Measurements from ENCODE around the gene GMPPB.
"Not testable (repeated sequence)": the region's sequence is repeated elsewhere in the genome, so short reads cannot be mapped to it uniquely, and the experiment has no call there.

The GMPPB gene

GRCh38 chr3:49761661-49762060 lies 37.9 kb upstream of the GMPPB start:
- TF ChIP-seq CTCF (IDR thresholded peaks at IDR 0.05; ENCODE audit: control insufficient read depth, extremely low read depth, insufficient read depth): no peak
- no peak for DNase-seq (ENCODE audit: low read depth)
- H3K4me3 ChIP-seq (ENCODE audit: low read depth, low read length): no peak overlapping the region

GRCh38 chr3:49759226-49759625 lies 35.5 kb upstream of the GMPPB start:
- no peak overlapping the region for H3K4me3 ChIP-seq (ENCODE audit: low read depth, low read length)
- no peak for TF ChIP-seq CTCF (IDR thresholded peaks at IDR 0.05; ENCODE audit: control insufficient read depth, extremely low read depth, insufficient read depth)
- no peak for DNase-seq (ENCODE audit: low read depth)

- no peak for TF ChIP-seq CTCF (IDR thresholded peaks at IDR 0.05; ENCODE audit: control insufficient read depth, extremely low read depth, insufficient read depth)
- H3K4me3 ChIP-seq (ENCODE audit: low read depth, low read length): no peak overlapping the region
- no peak for DNase-seq (ENCODE audit: low read depth)
Observed at GRCh38 chr3:49757197-49757596, 33.4 kb upstream of the GMPPB start.

- no peak overlapping the region for H3K4me3 ChIP-seq (ENCODE audit: low read depth, low read length)
- TF ChIP-seq CTCF (IDR thresholded peaks at IDR 0.05; ENCODE audit: control insufficient read depth, extremely low read depth, insufficient read depth): no peak
- no peak for DNase-seq (ENCODE audit: low read depth)
Observed at GRCh38 chr3:49756036-49756435, 32.3 kb upstream of the GMPPB start.

GRCh38 chr3:49754536-49754935 lies 30.8 kb upstream of the GMPPB start:
- DNase-seq (ENCODE audit: low read depth): no peak
- no peak for TF ChIP-seq CTCF (IDR thresholded peaks at IDR 0.05; ENCODE audit: control insufficient read depth, extremely low read depth, insufficient read depth)
- no peak overlapping the region for H3K4me3 ChIP-seq (ENCODE audit: low read depth, low read length)

GRCh38 chr3:49751501-49751900 lies 27.8 kb upstream of the GMPPB start:
- DNase-seq (ENCODE audit: low read depth): no peak
- no peak for TF ChIP-seq CTCF (IDR thresholded peaks at IDR 0.05; ENCODE audit: control insufficient read depth, extremely low read depth, insufficient read depth)
- H3K4me3 ChIP-seq (ENCODE audit: low read depth, low read length): no peak overlapping the region

GRCh38 chr3:49750056-49750455 lies 26.3 kb upstream of the GMPPB start:
- no peak overlapping the region for H3K4me3 ChIP-seq (ENCODE audit: low read depth, low read length)
- no peak for TF ChIP-seq CTCF (IDR thresholded peaks at IDR 0.05; ENCODE audit: control insufficient read depth, extremely low read depth, insufficient read depth)
- no peak for DNase-seq (ENCODE audit: low read depth)

GRCh38 chr3:49748874-49749273 lies 25.1 kb upstream of the GMPPB start:
- not testable (repeated sequence) for H3K4me3 ChIP-seq (ENCODE audit: low read depth, low read length); DNase-seq (ENCODE audit: low read depth)
